GM21825 (cell line): ENCODE measurements around the gene TMEM88.

Experiments used
- ATAC-seq: cut with Tn5 transposase; IDR thresholded peaks from one replicate; pipeline ENCODE4 v1.9.1; 2021; ENCODE audit warnings: mild to moderate bottlenecking, moderate library complexity; ENCODE audit not compliant: unreplicated experiment

The TMEM88 gene

GRCh38 chr17:7883781-7884386 is 29.0 kb downstream of the TMEM88 start:
- ATAC-seq = no peak

GRCh38 chr17:7884581-7885366 is 29.9 kb downstream of the TMEM88 start:
- ATAC-seq = no peak

GRCh38 chr17:7885367-7886226 is 30.7 kb downstream of the TMEM88 start:
- peak; percentile 31 for ATAC-seq

- peak; percentile 3 for ATAC-seq
These were observed 31.6 kb downstream of the TMEM88 start for GRCh38 chr17:7886227-7887037.

- ATAC-seq = no peak
These were observed 32.2 kb downstream of the TMEM88 start for GRCh38 chr17:7887038-7887481.

- peak; percentile 39 for ATAC-seq
These were observed 32.8 kb downstream of the TMEM88 start for GRCh38 chr17:7887482-7888183.

GRCh38 chr17:7888184-7888920 is 33.5 kb downstream of the TMEM88 start, which contains the start of gene CHD3:
Gene CHD3 (plus strand): TSS chr17:7888789. CDS start chr17:7889001, 212 bp downstream.
- ATAC-seq = no peak

- no peak for ATAC-seq
These were observed 34.5 kb downstream of the TMEM88 start for GRCh38 chr17:7889166-7889955.

- no peak for ATAC-seq
These were observed 38.5 kb downstream of the TMEM88 start for GRCh38 chr17:7893187-7893880.

GRCh38 chr17:7894226-7894625 is 39.4 kb downstream of the TMEM88 start:
- no peak for ATAC-seq

- no peak for ATAC-seq
These were observed 40.0 kb downstream of the TMEM88 start for GRCh38 chr17:7894866-7895265.

GRCh38 chr17:7897090-7897489 is 42.2 kb downstream of the TMEM88 start:
- no peak for ATAC-seq

- no peak for ATAC-seq
These were observed 42.9 kb downstream of the TMEM88 start for GRCh38 chr17:7897773-7898172.

- no peak for ATAC-seq
These were observed 48.6 kb downstream of the TMEM88 start for GRCh38 chr17:7903154-7904103.
